Fibroblast of pulmonary artery (primary cell): ENCODE measurements around the gene PRKG2.

ENCODE experiments used
- DNase-seq: peaks from one replicate; pipeline ENCODE4 v3.0.0-alpha.2; 2010; ENCODE audit warnings: low read depth
- H3K4me3 ChIP-seq: replicated peaks from 2 replicates; pipeline ENCODE4 v1.5.1; 2011; ENCODE audit warnings: low read depth, mild to moderate bottlenecking, control low read depth, low read length, moderate library complexity
- CTCF ChIP-seq: IDR thresholded peaks from 2 replicates; pipeline ENCODE4 v1.5.1; 2011; ENCODE audit warnings: mild to moderate bottlenecking, control low read depth, low read length, inconsistent platforms; ENCODE audit errors: missing control alignments

Gene PRKG2

GRCh38 chr4:81179326-81179725, 35.7 kb downstream of the PRKG2 start:
- H3K4me3 ChIP-seq: no peak overlapping the region
- DNase-seq: no peak
- TF ChIP-seq CTCF: no peak

GRCh38 chr4:81173213-81173612, 41.8 kb downstream of the PRKG2 start:
- no peak for DNase-seq
- H3K4me3 ChIP-seq: no peak overlapping the region
- no peak for TF ChIP-seq CTCF

- no peak overlapping the region for H3K4me3 ChIP-seq
- no peak for TF ChIP-seq CTCF
- DNase-seq: no peak
Measured at GRCh38 chr4:81166458-81167160, 48.4 kb downstream of the PRKG2 start.

GRCh38 chr4:81165861-81166430, 49.1 kb downstream of the PRKG2 start:
- H3K4me3 ChIP-seq: no peak overlapping the region
- TF ChIP-seq CTCF: no peak
- no peak for DNase-seq

GRCh38 chr4:81164623-81165416, 50.2 kb downstream of the PRKG2 start:
- no peak for TF ChIP-seq CTCF
- DNase-seq: no peak
- no peak overlapping the region for H3K4me3 ChIP-seq

GRCh38 chr4:81164126-81164525, 50.9 kb downstream of the PRKG2 start:
- no peak for DNase-seq
- no peak for TF ChIP-seq CTCF
- no peak overlapping the region for H3K4me3 ChIP-seq
